CD4-positive, alpha-beta T cell treated with Interleukin-2 at 100 ng/mL for 4 hours (primary cell): Measurements from ENCODE around the gene HIVEP3.

Experiments used
- DNase-seq: peaks from one replicate; pipeline ENCODE4 v3.0.0-alpha.2; 2020; ENCODE audit warnings: low spot score

Gene HIVEP3

GRCh38 chr1:41631154-41631553 is 287.6 kb downstream of the HIVEP3 start:
- no peak for DNase-seq

- no peak for DNase-seq
Observed at GRCh38 chr1:41629571-41629970, 289.2 kb downstream of the HIVEP3 start.

GRCh38 chr1:41629141-41629540 is 289.6 kb downstream of the HIVEP3 start:
- DNase-seq = no peak

- no peak for DNase-seq
Observed at GRCh38 chr1:41627491-41628280, 291.0 kb downstream of the HIVEP3 start.

- no peak for DNase-seq
Observed at GRCh38 chr1:41626616-41627375, 291.9 kb downstream of the HIVEP3 start.

GRCh38 chr1:41626146-41626545 is 292.6 kb downstream of the HIVEP3 start:
- no peak for DNase-seq

- DNase-seq = no peak
Observed at GRCh38 chr1:41623736-41624135, 295.0 kb downstream of the HIVEP3 start.

- DNase-seq = no peak
Observed at GRCh38 chr1:41622859-41623732, 295.6 kb downstream of the HIVEP3 start.

- no peak for DNase-seq
Observed at GRCh38 chr1:41622402-41622801, 296.3 kb downstream of the HIVEP3 start.

GRCh38 chr1:41621791-41622190 is 296.9 kb downstream of the HIVEP3 start:
- DNase-seq = no peak

- no peak for DNase-seq
Observed at GRCh38 chr1:41621256-41621655, 297.5 kb downstream of the HIVEP3 start.

- DNase-seq = no peak
Observed at GRCh38 chr1:41620365-41621169, 298.2 kb downstream of the HIVEP3 start.

GRCh38 chr1:41619511-41620364 is 299.0 kb downstream of the HIVEP3 start:
- DNase-seq = no peak

GRCh38 chr1:41618871-41619270 is 299.9 kb downstream of the HIVEP3 start:
- no peak for DNase-seq

- no peak for DNase-seq
Observed at GRCh38 chr1:41618066-41618825, 300.5 kb downstream of the HIVEP3 start.

- no peak for DNase-seq
Observed at GRCh38 chr1:41617336-41617735, 301.4 kb downstream of the HIVEP3 start.

- DNase-seq = no peak
Observed at GRCh38 chr1:41616563-41616962, 302.2 kb downstream of the HIVEP3 start.

- DNase-seq = no peak
Observed at GRCh38 chr1:41615981-41616380, 302.7 kb downstream of the HIVEP3 start.

GRCh38 chr1:41615316-41615715 is 303.4 kb downstream of the HIVEP3 start:
- no peak for DNase-seq

GRCh38 chr1:41614818-41615217 is 303.9 kb downstream of the HIVEP3 start:
- DNase-seq = no peak
